ENCODE data around the gene MAP3K7CL. TPM values are rescaled to one million over a fixed set of nuclear protein-coding genes. Genes with fewer than 3 reads are reported as not detected.

Gene MAP3K7CL
- total RNA-seq, 1 donor from 2014 or later, result 115 TPM

Other genes with a start within 250 kb of the MAP3K7CL start
- 19.9 and 23.9 TPM in 2 replicates for gene LTN1, start 137.8 kb upstream of the MAP3K7CL start, total RNA-seq
- 23.7 and 26.5 TPM in 2 replicates for gene RWDD2B, start 111.3 kb upstream of the MAP3K7CL start, total RNA-seq
- gene USP16, start 106.0 kb upstream of the MAP3K7CL start, total RNA-seq, result 39.2 and 47.8 TPM in 2 replicates
- gene CCT8, start 57.0 kb upstream of the MAP3K7CL start, total RNA-seq, result 222 and 258 TPM in 2 replicates
- gene BACH1, start 168.3 kb downstream of the MAP3K7CL start, total RNA-seq, result 49.3 and 59.7 TPM in 2 replicates